WERI-Rb-1 (cell line): Measurements from ENCODE around the gene ELN.

Experiments
- DNase-seq: peaks from one replicate; pipeline ENCODE4 v3.0.0-alpha.2; 2020
- H3K27ac ChIP-seq: fragments of 250-450 bp; sonication (Bioruptor Pico); 2 replicates; pipeline ENCODE4 v1.5.1; 2020; ENCODE audit warnings: mild to moderate bottlenecking, moderate library complexity
- H3K27me3 ChIP-seq: fragments of 250-450 bp; sonication (Bioruptor Pico); 2 replicates; pipeline ENCODE4 v1.5.1; 2021; ENCODE audit warnings: mild to moderate bottlenecking, low read depth, moderate library complexity; ENCODE audit not compliant: insufficient read depth, severe bottlenecking
- H3K36me3 ChIP-seq: fragments of 250-450 bp; sonication (Bioruptor Pico); 2 replicates; pipeline ENCODE4 v1.5.1; 2020; ENCODE audit warnings: mild to moderate bottlenecking, moderate library complexity
- H3K4me3 ChIP-seq: 2 replicates; pipeline ENCODE4 v1.5.1; 2011; ENCODE audit warnings: low read depth, mild to moderate bottlenecking, control low read depth, low read length
- H3K9me3 ChIP-seq: fragments of 250-450 bp; sonication (Bioruptor Pico); 2 replicates; pipeline ENCODE4 v1.5.1; 2021; ENCODE audit warnings: mild to moderate bottlenecking, moderate library complexity; ENCODE audit not compliant: severe bottlenecking
- TF ChIP-seq, protein P1 (sequence below): IDR thresholded peaks from 2 replicates; pipeline ENCODE4 v1.5.1; 2011; ENCODE audit warnings: low read depth, mild to moderate bottlenecking, control low read depth, inconsistent platforms, low read length

The ELN gene

DNA sequence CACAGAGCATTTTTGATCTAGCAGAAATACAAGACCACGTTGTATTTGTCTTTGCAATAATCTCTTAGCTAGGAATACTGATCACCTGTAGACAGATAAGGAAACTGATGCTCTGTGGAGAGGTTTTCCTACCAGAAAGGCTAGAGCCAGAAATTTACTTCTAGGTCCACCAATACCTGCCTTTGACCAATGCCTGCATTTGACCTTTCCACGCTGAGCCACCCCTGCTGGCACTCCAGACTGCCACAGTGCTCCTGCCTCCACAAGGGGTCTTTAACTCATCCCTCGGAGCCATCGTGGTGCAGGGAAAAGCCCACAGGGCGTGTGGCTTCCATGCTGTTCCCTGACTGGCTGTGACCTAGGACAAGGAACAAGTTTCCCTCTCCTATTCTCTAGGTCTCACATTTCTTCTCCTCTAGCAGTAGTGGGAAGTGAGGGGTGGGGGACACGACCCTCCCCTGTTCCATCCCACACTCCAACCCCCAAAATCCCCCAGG is 1.5 kb upstream of the ELN start:
- no peak for DNase-seq
- Histone ChIP-seq H3K4me3 (no peak overlapping the region), H3K9me3 (no peaks in the 10 kb centered on the region), H3K27me3 (no peaks in the 10 kb centered on the region), H3K27ac (0 out of 2 replicates have a peak overlapping the region, but pooled peaks have one; percentile 8), H3K36me3 (no peaks in the 10 kb centered on the region)
- TF ChIP-seq, protein P1, sequence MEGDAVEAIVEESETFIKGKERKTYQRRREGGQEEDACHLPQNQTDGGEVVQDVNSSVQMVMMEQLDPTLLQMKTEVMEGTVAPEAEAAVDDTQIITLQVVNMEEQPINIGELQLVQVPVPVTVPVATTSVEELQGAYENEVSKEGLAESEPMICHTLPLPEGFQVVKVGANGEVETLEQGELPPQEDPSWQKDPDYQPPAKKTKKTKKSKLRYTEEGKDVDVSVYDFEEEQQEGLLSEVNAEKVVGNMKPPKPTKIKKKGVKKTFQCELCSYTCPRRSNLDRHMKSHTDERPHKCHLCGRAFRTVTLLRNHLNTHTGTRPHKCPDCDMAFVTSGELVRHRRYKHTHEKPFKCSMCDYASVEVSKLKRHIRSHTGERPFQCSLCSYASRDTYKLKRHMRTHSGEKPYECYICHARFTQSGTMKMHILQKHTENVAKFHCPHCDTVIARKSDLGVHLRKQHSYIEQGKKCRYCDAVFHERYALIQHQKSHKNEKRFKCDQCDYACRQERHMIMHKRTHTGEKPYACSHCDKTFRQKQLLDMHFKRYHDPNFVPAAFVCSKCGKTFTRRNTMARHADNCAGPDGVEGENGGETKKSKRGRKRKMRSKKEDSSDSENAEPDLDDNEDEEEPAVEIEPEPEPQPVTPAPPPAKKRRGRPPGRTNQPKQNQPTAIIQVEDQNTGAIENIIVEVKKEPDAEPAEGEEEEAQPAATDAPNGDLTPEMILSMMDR = no peak

DNA sequence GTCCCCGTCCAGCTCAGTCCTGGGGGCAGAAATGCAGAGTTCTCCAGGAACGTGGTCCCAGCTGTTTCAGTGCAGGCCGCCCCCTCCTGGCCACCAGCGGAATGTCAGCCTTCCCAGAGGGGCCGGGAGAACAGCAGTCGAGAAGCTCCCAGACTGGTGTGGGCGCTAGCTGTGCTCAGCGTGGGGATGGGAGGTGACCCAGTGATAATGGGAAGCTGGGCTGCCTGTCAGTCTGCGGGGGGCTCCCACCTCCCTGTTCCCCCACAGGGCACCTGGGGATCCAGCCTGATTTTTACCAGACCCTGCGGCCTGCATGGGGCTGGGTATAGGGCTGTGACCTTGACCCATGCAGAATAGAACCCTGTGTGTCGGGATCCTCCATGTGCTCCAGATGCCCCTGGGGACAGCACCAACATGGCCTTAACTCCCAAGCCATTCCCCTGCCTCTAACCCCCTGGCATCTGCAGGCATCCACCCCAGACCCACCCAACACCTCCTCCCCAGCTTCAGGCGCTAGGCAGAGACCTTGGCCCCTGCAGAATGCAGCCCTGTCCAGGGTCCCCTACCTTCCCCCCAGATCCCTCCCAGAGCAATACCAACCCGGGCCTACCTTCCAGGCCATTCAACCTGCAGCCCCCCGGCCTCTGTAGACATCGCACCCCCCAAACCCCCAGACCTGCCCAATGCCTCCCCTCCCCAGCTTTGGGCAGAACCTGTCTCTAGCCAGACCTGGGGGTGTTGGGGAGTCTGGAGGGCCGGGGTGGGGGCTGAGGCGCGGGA is 880 bp upstream of the ELN start:
- Histone ChIP-seq H3K27me3 (no peaks in the 10 kb centered on the region), H3K27ac (0 out of 2 replicates have a peak overlapping the region, but pooled peaks have one; percentile 8)

GRCh38 chr7:74028321-74028838 is 407 bp downstream of the ELN start:
- TF ChIP-seq, protein P1 = no peak

More for the DNA sequence above, 880 bp upstream of the ELN start:
- Histone ChIP-seq H3K4me3 (no peak overlapping the region), H3K36me3 (no peaks in the 10 kb centered on the region), H3K9me3 (no peaks in the 10 kb centered on the region)
- TF ChIP-seq, protein P1 = peak; percentile 89
- peak; percentile 82 for DNase-seq

DNA sequence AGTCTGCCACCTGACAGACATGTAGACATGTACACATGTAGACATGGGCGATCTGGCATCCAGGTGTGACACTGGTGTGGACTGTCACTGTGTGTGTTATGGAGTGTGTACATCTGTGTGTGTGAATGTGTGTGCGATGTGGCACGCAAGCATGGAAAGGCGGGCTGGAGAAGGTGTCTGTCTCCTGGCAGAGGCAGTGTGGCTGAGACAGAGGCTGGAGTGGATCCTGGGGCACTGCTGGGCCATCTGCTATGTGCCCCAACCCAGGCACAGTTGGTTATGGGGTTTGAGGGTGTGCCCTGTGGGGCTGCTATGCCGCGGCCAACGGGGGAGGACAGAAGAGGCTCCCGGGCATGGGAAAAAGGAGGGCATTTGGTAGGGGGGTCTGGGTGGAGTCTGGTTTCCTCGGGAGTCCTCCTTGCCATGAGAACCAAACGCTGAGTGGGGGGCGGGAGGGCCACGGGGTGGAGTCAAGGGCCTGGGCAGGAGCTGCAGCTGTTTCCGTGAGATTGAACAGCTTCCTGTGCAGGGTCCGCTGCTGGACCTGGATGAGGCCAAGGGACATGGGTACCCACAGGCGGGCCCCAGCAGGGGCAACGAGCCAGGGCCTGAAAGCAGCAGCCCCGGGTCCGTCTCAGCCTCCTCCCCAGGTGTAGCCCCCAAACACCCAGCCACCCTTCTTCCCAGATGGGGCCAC is 1.3 kb downstream of the ELN start:
- H3K9me3 ChIP-seq = no peaks in the 10 kb centered on the region
- H3K36me3 ChIP-seq = no peaks in the 10 kb centered on the region
- TF ChIP-seq, protein P1 = no peak
- peak overlapping the region; percentile 54 for H3K27ac ChIP-seq
- DNase-seq = no peak
- H3K4me3 ChIP-seq = no peak overlapping the region
- H3K27me3 ChIP-seq = no peaks in the 10 kb centered on the region

More at GRCh38 chr7:74028321-74028838, 407 bp downstream of the ELN start:
- Histone ChIP-seq H3K9me3 (no peaks in the 10 kb centered on the region), H3K36me3 (no peaks in the 10 kb centered on the region), H3K4me3 (no peak overlapping the region), H3K27ac (no peak overlapping the region), H3K27me3 (no peaks in the 10 kb centered on the region)
- DNase-seq = no peak

GRCh38 chr7:74029991-74030415 is 2.0 kb downstream of the ELN start:
- peak overlapping the region; percentile 54 for H3K27ac ChIP-seq
- TF ChIP-seq, protein P1 = no peak
- H3K36me3 ChIP-seq = no peaks in the 10 kb centered on the region
- peak; percentile 76 for DNase-seq
- H3K4me3 ChIP-seq = no peak overlapping the region
- no peaks in the 10 kb centered on the region for H3K27me3 ChIP-seq
- H3K9me3 ChIP-seq = no peaks in the 10 kb centered on the region
